Stimulated activated naive B cell treated with anti-CD40 and anti-IgM and Interleukin-4, amounts not matched to agents 10 μg/mL and 1 μg/mL and 100 μg/mL, for 72 hours (primary cell): ENCODE results near the gene P2RX6.

Experiments used
- ATAC-seq, 2 donors: fragments of 150-1000 bp; cut with Tn5 transposase; replicated peaks; 2 replicates each; pipeline ENCODE4 v1.10.0; 2021; ENCODE audit warnings: moderate library complexity in 1 of 2
- DNase-seq: peaks from one replicate; pipeline ENCODE4 v3.0.0; 2021
- H3K27ac Mint-ChIP-seq: one replicate; pipeline ENCODE4 v1.8.0; 2022; ENCODE audit warnings: mild to moderate bottlenecking, mixed read lengths
- H3K27me3 Mint-ChIP-seq, 2 donors: one replicate each; pipeline ENCODE4 v1.8.0; 2022; ENCODE audit warnings: mixed read lengths in 2 of 2
- H3K36me3 Mint-ChIP-seq, 2 donors: one replicate each; pipeline ENCODE4 v1.8.0; 2022; ENCODE audit warnings: mixed read lengths in 2 of 2, mild to moderate bottlenecking in 1 of 2
- H3K4me1 Mint-ChIP-seq, 2 donors: one replicate each; pipeline ENCODE4 v1.8.0; 2022; ENCODE audit warnings: mixed read lengths in 2 of 2, mild to moderate bottlenecking in 1 of 2
- H3K4me3 Mint-ChIP-seq, 2 donors: one replicate each; pipeline ENCODE4 v1.8.0; 2022; ENCODE audit warnings: mild to moderate bottlenecking in 2 of 2, mixed read lengths in 2 of 2, moderate library complexity in 1 of 2
- H3K9me3 Mint-ChIP-seq, 2 donors: one replicate each; pipeline ENCODE4 v1.8.0; 2022; ENCODE audit warnings: mixed read lengths in 2 of 2, mild to moderate bottlenecking in 1 of 2

The P2RX6 gene

DNA sequence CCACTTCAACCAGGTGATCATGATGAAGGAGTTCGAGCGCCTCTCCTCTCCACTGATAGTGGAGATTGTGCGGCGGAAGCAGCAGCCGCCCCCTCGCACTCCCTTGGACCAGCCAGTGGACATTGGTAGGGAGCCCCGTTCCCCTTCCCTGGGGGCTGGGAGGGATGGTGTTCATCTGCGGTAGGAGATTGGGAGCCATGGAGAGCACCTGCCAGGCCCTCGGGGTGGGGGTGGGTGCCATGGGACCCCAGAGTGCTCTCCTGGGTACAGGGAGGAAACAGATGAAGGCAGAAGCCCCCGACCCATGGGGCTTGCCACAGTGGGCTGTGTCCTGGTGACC, 20.1 kb upstream of the P2RX6 start:
- H3K36me3 Mint-ChIP-seq, result peaks cover 34 to 50% of the 10 kb centered on the region in 2 donors
- no peaks in the 10 kb centered on the region for H3K27me3 Mint-ChIP-seq
- ATAC-seq (no peak), DNase-seq (no peak)
- peaks cover 10 to 15% of the 10 kb centered on the region in 2 donors for H3K4me1 Mint-ChIP-seq
- no peaks in the 10 kb centered on the region for H3K9me3 Mint-ChIP-seq
- H3K27ac Mint-ChIP-seq, result no peak overlapping the region
- H3K4me3 Mint-ChIP-seq, result no peak overlapping the region

DNA sequence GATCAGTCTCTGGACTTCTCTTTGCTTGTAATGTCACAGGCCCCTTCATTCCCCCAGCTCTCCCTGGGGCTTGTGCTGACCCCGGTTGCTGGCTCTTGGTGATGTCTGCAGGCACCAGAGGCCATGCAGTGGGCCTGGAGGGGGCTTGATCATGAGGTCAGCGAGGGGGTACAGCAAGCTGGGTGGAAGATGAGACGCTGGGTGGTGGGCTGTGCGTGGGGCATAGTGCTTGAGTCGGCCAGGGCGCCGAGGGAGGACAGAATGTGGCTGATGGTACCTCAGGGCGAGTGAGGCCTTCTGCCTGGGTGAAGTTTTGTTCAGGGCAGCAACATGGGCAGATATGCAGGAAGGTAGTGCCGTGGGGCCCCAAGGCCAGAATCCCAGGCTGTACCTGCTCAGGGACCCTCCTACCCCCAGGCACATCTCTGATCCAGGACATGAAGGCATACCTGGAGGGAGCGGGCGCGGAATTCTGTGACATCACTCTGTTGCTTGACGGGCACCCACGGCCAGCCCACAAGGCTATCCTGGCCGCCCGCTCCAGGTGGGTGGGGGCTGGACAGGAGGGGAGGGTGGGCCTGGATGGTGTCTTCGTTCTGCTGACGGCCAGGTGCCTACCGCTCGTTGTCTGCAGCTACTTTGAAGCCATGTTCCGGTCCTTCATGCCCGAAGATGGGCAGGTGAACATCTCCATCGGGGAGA, 19.5 kb upstream of the P2RX6 start:
- Mint-ChIP-seq H3K36me3 (peaks cover 36 to 49% of the 10 kb centered on the region in 2 donors), H3K9me3 (no peaks in the 10 kb centered on the region), H3K4me3 (no peak overlapping the region), H3K27me3 (no peaks in the 10 kb centered on the region), H3K27ac (peak overlapping the region; percentile 42), H3K4me1 (peaks cover 14 to 21% of the 10 kb centered on the region in 2 donors)
- no peak for DNase-seq
- no peak for ATAC-seq

DNA sequence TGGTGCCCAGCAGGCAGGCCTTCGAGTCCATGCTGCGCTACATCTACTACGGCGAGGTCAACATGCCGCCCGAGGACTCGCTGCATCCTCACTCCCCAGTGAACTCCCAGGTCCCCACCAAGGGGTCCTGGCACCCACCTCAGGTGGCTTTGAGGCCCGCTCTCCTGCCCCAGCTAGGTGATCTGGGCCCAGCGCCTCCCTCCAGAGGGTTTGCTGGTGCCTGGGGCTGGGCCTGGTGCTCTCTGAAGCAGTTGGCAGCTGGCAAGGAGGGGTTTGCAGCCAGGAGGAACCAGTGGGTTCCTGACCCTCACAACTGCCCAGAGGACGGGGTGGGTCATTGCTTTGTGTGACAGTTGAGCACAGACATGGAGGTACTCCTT, 18.9 kb upstream of the P2RX6 start:
- Mint-ChIP-seq H3K9me3 (no peaks in the 10 kb centered on the region), H3K36me3 (peaks cover 31 to 46% of the 10 kb centered on the region in 2 donors), H3K27me3 (no peaks in the 10 kb centered on the region), H3K4me1 (peaks cover 15 to 27% of the 10 kb centered on the region in 2 donors), H3K4me3 (no peak overlapping the region), H3K27ac (peak overlapping the region; percentile 42)
- ATAC-seq, result no peak
- no peak for DNase-seq

DNA sequence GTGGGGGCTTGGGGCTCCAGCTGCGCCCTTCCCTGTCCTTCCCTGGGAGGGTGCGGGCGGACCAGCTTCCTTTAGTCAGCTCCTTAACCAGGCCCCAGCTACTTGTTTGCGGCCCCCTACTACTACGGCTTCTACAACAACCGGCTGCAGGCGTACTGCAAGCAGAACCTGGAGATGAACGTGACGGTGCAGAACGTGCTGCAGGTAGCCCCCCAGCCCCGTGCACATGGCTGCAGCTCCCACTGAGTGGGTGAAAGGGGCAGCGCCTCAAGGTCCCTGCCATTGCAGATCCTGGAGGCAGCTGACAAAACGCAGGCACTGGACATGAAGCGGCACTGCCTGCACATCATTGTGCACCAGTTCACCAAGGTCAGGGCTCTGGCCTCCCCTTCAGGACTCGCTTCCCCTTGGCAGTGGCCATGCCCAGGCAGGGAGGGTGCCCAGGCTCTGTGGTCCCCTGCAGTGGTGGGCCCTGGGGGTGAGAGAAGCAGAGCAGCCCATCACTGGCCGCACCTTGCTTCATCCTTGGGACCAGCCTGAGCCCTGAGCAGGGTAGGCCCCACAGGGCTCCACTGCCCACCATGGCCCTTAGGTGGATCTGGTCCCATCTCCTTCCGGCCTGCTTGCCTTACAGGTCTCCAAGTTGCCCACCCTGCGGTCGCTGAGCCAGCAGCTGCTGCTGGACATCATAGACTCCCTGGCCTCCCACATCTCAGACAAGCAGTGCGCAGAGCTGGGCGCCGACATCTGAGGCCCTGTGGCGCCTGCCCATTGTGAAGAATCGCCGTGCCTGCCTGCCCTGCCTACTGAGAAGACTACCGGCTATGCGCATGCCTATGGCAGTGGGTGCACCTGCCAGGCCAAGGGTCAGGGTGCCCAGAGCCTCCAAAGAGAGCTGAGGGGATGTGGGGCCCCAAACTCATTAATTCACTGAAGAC, 18.1 kb upstream of the P2RX6 start:
- Mint-ChIP-seq H3K4me3 (no peak overlapping the region), H3K4me1 (peaks cover 19 to 33% of the 10 kb centered on the region in 2 donors), H3K36me3 (peaks cover 33 to 51% of the 10 kb centered on the region in 2 donors), H3K27ac (peak overlapping the region; percentile 42), H3K9me3 (no peaks in the 10 kb centered on the region), H3K27me3 (no peaks in the 10 kb centered on the region)
- ATAC-seq (no peak), DNase-seq (no peak)

DNA sequence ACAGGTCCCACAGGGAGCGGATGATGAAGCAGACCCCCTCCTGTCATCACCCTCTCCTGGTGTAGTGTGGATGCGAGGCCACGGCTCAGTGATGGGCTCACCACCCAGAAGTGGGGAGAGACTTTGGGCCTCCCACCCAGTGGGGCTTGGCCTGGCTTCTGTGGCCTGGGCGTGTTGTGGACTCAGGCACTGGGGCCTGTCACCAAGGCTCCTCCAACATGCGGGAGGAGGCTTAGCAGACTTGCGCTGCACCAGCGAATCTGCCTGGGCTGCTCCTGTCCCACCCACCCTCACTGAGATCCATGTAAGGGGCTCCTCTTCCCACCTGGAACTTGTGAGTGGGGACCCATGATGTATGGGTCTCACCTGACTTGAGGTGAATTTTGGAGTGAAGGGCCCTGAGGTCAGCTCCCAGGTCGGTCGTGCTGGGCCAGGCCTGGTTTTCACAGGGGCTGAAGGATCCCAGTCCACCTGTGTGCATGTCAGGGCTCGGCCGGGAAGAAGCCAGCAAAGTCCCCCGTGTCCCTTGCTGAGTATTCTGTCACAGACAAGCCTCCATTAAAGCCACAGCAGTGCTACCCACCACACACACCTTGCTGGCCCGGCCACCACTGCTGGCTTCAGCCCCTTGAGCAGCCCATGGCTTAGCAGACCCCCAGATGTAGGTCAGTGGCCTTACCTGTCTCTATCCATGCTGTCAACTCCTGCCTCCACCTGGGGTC, 17.3 kb upstream of the P2RX6 start:
- H3K4me3 Mint-ChIP-seq, result no peak overlapping the region
- H3K4me1 Mint-ChIP-seq, result peaks cover 19 to 33% of the 10 kb centered on the region in 2 donors
- ATAC-seq, result no peak
- H3K9me3 Mint-ChIP-seq, result no peaks in the 10 kb centered on the region
- H3K36me3 Mint-ChIP-seq, result peaks cover 33 to 46% of the 10 kb centered on the region in 2 donors
- no peaks in the 10 kb centered on the region for H3K27me3 Mint-ChIP-seq
- H3K27ac Mint-ChIP-seq, result peak overlapping the region; percentile 92
- no peak for DNase-seq

DNA sequence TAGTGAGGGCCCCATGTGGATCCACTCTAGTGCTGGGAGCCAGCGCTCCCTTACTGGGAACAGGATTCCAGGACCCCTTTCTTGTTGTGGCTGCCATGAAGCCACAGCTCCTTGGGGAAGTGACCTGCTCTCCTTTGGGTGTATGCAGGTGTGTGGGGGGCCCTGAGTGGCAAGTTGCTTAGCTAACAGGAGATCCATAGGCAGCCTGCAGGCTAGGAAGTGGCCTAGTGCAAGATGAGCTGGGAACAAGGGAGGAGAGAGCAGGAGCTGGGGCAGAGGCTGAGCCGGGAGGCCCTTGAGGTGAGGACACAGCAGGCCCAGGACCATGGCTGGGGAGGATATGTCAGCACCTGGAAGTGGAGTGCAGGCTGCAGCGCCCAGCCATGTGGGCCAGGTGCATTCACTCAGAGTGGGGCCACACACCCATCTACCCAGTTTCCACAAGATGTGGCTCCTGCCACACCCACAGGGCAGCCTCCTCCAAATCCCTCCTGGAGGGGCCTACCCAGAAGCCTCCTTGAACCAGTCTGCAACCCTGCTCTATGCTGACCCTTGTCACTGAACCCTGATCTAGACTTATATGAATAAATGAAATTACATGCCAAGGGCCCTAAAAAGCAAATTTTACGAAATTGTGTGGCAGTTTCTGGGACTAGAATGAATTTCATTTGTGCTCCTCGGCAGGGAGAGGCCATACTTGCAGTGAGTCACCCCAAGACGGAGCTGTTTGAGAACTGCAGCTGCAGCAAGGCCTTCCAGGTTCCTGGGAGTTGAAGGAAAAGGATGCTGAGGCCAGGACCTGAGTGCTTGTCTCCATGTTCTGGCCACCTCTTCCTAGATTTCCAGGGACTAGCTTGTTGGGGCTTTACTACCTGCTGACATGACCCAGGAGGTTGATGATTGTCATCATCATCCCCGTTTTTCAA, 16.3 kb upstream of the P2RX6 start:
- no peak overlapping the region for H3K4me3 Mint-ChIP-seq
- H3K27ac Mint-ChIP-seq, result peak overlapping the region; percentile 92
- ATAC-seq (no peak), DNase-seq (no peak)
- no peaks in the 10 kb centered on the region for H3K9me3 Mint-ChIP-seq
- H3K36me3 Mint-ChIP-seq, result peaks cover 30 to 42% of the 10 kb centered on the region in 2 donors
- H3K27me3 Mint-ChIP-seq, result no peaks in the 10 kb centered on the region
- H3K4me1 Mint-ChIP-seq, result peaks cover 23 to 43% of the 10 kb centered on the region in 2 donors

DNA sequence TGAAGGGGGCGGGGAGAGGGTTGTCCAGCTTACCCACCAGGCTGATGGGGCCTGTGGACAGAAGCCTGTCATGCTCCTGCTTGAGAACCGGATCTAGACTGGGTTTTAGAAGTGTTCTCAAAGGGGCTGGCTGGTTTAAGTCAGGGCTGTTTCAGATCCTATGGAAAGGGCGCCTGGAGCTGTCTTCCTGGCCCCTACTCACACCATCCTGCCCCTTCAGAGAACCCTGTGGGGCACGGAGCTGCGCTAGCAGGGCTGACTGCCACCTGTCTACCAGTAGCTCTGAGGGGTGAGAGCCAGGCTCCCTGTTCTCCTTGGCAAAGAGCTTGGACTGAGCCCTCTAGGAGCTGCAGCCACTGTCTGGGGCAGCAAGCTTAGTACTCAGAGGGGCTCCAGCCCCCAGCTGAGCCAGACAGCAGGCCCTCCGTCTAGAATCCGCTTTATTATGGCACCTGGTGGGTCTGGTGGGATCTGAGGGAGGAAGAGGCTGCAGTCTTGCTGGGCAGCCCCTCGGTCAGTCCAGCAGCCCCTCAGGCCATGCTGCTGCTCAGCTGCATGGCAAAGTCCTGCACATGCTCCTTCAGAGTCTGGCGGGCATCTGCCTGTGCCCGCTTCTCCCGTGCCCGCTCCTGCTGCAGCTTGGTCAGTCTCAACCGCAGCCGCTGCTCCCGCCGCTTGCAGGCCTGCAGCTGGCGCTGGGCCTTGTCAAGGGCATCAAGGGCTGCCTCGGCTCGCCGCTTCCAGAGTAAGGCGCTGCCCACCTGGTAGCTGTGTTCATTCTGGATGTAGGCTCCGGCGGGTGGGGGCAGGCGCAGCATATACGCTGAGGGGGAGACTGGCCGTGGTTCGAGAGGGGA, 15.4 kb upstream of the P2RX6 start:
- H3K27me3 Mint-ChIP-seq, result no peaks in the 10 kb centered on the region
- H3K36me3 Mint-ChIP-seq, result peaks cover 30 to 41% of the 10 kb centered on the region in 2 donors
- ATAC-seq, result no peak
- H3K9me3 Mint-ChIP-seq, result no peaks in the 10 kb centered on the region
- DNase-seq, result no peak
- H3K4me3 Mint-ChIP-seq, result peak overlapping the region; percentile 83 to 97
- peak overlapping the region; percentile 73 for H3K27ac Mint-ChIP-seq
- H3K4me1 Mint-ChIP-seq, result peaks cover 23 to 46% of the 10 kb centered on the region in 2 donors

DNA sequence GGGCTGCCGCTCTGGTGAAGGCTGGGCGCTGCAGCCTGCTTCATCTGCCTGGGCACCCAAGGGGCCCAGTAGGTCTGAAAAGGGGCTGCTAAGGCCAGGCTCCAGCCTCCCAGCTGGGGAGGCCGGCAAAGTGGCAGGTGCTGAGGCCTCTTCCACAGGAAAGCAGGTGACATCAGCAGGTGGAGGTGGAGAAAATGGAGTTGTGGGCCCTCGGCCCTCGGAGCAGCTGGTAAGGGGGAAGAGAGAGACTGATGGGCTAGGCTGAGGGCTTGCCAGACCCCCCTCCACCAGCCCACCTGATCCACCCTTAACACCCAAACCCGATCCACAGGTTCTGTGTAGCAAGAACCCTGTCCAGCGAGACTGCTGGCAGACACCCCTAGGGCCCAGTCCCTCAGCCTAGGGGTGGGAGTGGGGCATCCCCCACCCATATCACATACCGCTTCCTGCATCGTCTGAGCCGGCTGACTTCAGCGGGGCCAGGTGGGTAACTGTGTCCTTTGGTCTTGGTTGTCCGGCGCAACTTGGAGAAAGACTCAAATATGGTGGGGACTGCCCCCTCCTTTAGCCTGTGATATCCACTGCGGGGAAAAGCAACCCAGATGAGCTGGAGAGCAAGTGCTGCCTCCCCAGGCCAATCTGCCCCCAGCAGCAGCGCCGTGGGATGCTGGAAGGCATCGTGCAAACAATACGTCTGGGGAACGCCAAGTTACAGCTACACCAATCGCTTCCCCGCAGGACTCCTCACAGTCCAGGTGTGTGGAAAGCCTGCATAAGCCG, 14.6 kb upstream of the P2RX6 start:
- DNase-seq, result no peak
- peak overlapping the region; percentile 98 for H3K27ac Mint-ChIP-seq
- peaks cover 29 to 34% of the 10 kb centered on the region in 2 donors for H3K36me3 Mint-ChIP-seq
- no peaks in the 10 kb centered on the region for H3K27me3 Mint-ChIP-seq
- no peak for ATAC-seq
- peak overlapping the region; percentile 83 to 97 for H3K4me3 Mint-ChIP-seq
- H3K9me3 Mint-ChIP-seq, result no peaks in the 10 kb centered on the region
- peaks cover 23 to 46% of the 10 kb centered on the region in 2 donors for H3K4me1 Mint-ChIP-seq

DNA sequence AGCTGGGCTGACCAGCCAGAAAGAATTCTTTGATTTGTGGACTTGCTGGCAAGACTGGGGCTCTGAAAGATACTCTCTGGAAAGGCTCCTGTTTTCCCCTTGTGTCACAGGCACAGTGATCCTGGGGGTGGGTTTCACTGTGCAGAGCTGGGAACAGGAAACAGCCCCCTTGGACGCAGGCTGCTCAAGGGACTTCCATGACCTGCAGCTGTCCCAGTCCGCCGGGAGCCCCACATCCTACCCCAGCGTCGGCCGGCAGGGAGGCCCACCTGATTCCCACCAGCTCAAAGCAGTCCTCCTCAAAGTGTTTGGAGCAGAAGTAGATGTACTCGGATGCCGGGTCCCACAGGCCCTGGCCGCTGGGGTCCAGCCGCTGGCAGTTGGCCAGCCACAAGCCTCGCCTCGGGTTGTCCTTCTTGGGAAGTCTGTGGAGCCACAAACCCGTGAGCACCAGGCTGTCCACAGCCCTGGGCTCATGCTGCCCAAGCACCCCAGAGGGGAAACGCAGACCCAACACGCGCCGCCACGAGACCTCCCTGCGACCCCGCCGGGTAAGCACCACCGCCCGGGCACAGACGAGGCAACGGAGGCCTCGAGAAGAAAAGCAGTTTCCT, 13.9 kb upstream of the P2RX6 start:
- H3K4me3 Mint-ChIP-seq, result peak overlapping the region; percentile 83 to 97
- no peaks in the 10 kb centered on the region for H3K27me3 Mint-ChIP-seq
- no peak for DNase-seq
- peaks cover 22 to 44% of the 10 kb centered on the region in 2 donors for H3K4me1 Mint-ChIP-seq
- peak overlapping the region; percentile 98 for H3K27ac Mint-ChIP-seq
- peaks cover 25 to 30% of the 10 kb centered on the region in 2 donors for H3K36me3 Mint-ChIP-seq
- ATAC-seq, result no peak
- no peaks in the 10 kb centered on the region for H3K9me3 Mint-ChIP-seq

DNA sequence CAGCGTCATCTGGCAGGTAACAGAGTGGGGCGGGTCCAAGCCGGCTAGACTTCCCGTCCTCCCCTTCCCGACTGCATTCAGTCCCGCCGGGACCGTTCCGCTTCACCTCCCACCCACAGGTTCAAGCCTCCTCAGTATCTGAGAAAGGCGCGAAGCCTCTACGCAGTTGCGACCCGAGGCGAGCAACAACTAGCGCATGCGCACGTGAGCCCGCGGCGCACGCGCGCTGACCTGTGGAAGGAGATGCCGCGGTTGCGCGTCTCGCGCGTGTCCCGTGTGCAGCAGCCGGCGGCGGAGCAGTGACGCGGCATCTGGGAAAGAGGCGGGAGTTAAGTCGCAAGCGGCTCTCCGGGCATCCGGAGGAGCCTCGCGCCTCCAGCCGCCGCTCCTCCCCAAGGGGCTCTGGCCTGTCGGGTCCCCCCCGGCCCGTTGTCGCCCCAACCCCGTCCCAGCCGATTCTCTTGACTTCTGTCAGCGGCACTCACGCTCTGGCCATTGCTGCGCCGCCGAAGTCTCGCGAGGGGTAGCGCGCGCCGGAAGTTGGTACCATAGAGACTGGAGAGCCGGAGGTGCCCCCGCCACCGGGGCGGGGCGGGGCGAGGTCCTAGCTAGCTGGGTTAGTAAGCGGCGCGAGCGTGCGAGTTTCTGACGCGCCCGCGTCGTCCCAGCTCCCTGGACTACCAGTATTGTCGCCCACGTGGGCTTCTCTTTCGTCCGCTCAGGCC, 13.2 kb upstream of the P2RX6 start, which contains the start of gene THAP7:
TSS of gene THAP7 (minus strand) at position 518 of the 725 bp plus-strand sequence. CDS start at position 311, 207 bp downstream.
- Mint-ChIP-seq H3K27ac (peak within 1 kb of the TSS; percentile 98), H3K4me1 (peaks cover 20 to 42% of the 10 kb centered on the region in 2 donors), H3K36me3 (peaks cover 23 to 26% of the 10 kb centered on the region in 2 donors), H3K27me3 (no peaks in the 10 kb centered on the region), H3K4me3 (peak within 1 kb of the TSS; percentile 83 to 97), H3K9me3 (no peaks in the 10 kb centered on the region)
- DNase-seq (peak; percentile 95), ATAC-seq (peak; percentile 92 to 93)

DNA sequence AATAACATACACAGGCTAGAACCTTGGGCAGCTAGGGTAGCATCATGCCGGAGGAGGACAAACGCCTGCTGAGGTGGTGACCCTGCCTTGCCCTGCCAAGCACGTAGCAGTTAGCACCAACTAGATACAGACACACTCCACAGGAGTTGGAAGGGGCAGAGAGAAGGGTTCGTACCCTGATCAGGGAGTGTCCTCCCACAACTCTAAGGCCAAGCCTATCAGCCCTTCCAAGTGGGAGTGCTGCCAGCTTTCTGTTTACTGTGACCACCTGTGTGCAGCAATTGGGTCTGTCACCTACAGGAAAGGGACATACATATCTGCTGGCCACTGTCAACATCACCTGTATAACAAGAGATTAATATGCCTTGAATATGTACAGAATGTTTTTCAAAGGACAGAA, 11.2 kb upstream of the P2RX6 start:
- peak overlapping the region; percentile 83 to 97 for H3K4me3 Mint-ChIP-seq

More for the DNA sequence above, 11.2 kb upstream of the P2RX6 start:
- H3K4me1 Mint-ChIP-seq, result peaks cover 15 to 35% of the 10 kb centered on the region in 2 donors
- H3K27ac Mint-ChIP-seq, result peak overlapping the region; percentile 98
- ATAC-seq, result no peak
- no peaks in the 10 kb centered on the region for H3K27me3 Mint-ChIP-seq
- H3K36me3 Mint-ChIP-seq, result peaks cover 15 to 16% of the 10 kb centered on the region in 2 donors
- no peaks in the 10 kb centered on the region for H3K9me3 Mint-ChIP-seq
- no peak for DNase-seq
